SKM-1 (cell line): ENCODE data around the gene HRG.

Source experiments
- DNase-seq: peaks from one replicate; lab custom pipeline; 2025; ENCODE audit not compliant: unreplicated experiment; lab: John Stamatoyannopoulos, UW

HRG gene

GRCh38 chr3:186637686-186638085 is 28.1 kb upstream of the HRG start:
- DNase-seq = no peak

GRCh38 chr3:186638259-186638658 is 27.6 kb upstream of the HRG start:
- DNase-seq = no peak

- DNase-seq = no peak
Measured at GRCh38 chr3:186639778-186640472, 25.9 kb upstream of the HRG start, which contains the start of gene FETUB. TSS of gene FETUB (plus strand) at chr3:186640399. CDS start at chr3:186640461, 62 bp downstream.

GRCh38 chr3:186640473-186640818 is 25.4 kb upstream of the HRG start:
- no peak for DNase-seq

- no peak for DNase-seq
Measured at GRCh38 chr3:186640929-186641328, 24.9 kb upstream of the HRG start.

- no peak for DNase-seq
Measured at GRCh38 chr3:186642014-186642413, 23.8 kb upstream of the HRG start.

GRCh38 chr3:186643493-186643892 is 22.3 kb upstream of the HRG start:
- no peak for DNase-seq

- no peak for DNase-seq
Measured at GRCh38 chr3:186644683-186645082, 21.1 kb upstream of the HRG start.

GRCh38 chr3:186646106-186646505 is 19.7 kb upstream of the HRG start:
- no peak for DNase-seq

- no peak for DNase-seq
Measured at GRCh38 chr3:186646841-186647240, 19.0 kb upstream of the HRG start.

GRCh38 chr3:186648851-186649250 is 17.0 kb upstream of the HRG start:
- no peak for DNase-seq

- no peak for DNase-seq
Measured at GRCh38 chr3:186651678-186652215, 14.1 kb upstream of the HRG start.

GRCh38 chr3:186653080-186653707 is 12.6 kb upstream of the HRG start:
- DNase-seq = no peak

GRCh38 chr3:186653984-186654383 is 11.8 kb upstream of the HRG start:
- no peak for DNase-seq

GRCh38 chr3:186663361-186664118 is 2.3 kb upstream of the HRG start:
- DNase-seq = no peak

- no peak for DNase-seq
Measured at GRCh38 chr3:186664119-186664495, 1.7 kb upstream of the HRG start.

- no peak for DNase-seq
Measured at GRCh38 chr3:186664506-186664905, 1.3 kb upstream of the HRG start.

GRCh38 chr3:186668426-186668825 is 2.6 kb downstream of the HRG start:
- DNase-seq = no peak

- DNase-seq = no peak
Measured at GRCh38 chr3:186669378-186670084, 3.7 kb downstream of the HRG start.

- DNase-seq = no peak
Measured at GRCh38 chr3:186670155-186670554, 4.3 kb downstream of the HRG start.

- no peak for DNase-seq
Measured at GRCh38 chr3:186671051-186671450, 5.2 kb downstream of the HRG start.
